HFFc6 (cell line): ENCODE results near the gene NAA50. TPM values are rescaled to one million over a fixed set of nuclear protein-coding genes. Genes with fewer than 3 reads are reported as not detected.

Experiments used
- DNase-seq: peaks from one replicate; pipeline ENCODE4 v3.0.0-alpha.2; 2018
- H3K27ac Mint-ChIP-seq: 2 replicates; pipeline ENCODE4 v1.8.0; 2020; ENCODE audit warnings: mild to moderate bottlenecking, mixed read lengths
- H3K27me3 Mint-ChIP-seq: 2 replicates; pipeline ENCODE4 v1.8.0; 2021; ENCODE audit warnings: mild to moderate bottlenecking, moderate library complexity, mixed read lengths; ENCODE audit not compliant: insufficient read depth
- H3K36me3 Mint-ChIP-seq: 2 replicates; pipeline ENCODE4 v1.8.0; 2021; ENCODE audit warnings: low read depth, mixed read lengths
- H3K4me1 Mint-ChIP-seq: 2 replicates; pipeline ENCODE4 v1.8.0; 2020; ENCODE audit warnings: low read depth, mixed read lengths
- H3K4me3 Mint-ChIP-seq: 2 replicates; pipeline ENCODE4 v1.8.0; 2020; ENCODE audit warnings: mild to moderate bottlenecking, moderate library complexity, mixed read lengths
- H3K9me3 Mint-ChIP-seq: 2 replicates; pipeline ENCODE4 v1.8.0; 2020; ENCODE audit warnings: mild to moderate bottlenecking, mixed read lengths
- CTCF ChIP-seq: fragments of 200-600 bp; sonication (generic); IDR thresholded peaks from 2 replicates; pipeline ENCODE4 v1.5.0; 2021; ENCODE audit warnings: antibody characterized with exemption, mild to moderate bottlenecking
- total RNA-seq, 6 experiments: library from RNA; stranded (reverse); fragmentation: NEBNext Ultra II Directional; extraction: Animal tissue kit (Norgen Biotek cat#: 25700); gene quantifications; 2 replicates in 1 of 6; 3 replicates in 5 of 6; pipeline ENCODE4 v1.2.3, GENCODE V29; 2021

NAA50 gene
- total RNA-seq, 6 experiments from 2014 or later = 146 to 178 (median 171) TPM

- no peak overlapping the region for H3K4me3 Mint-ChIP-seq
- peak; percentile 99 for DNase-seq
- H3K9me3 Mint-ChIP-seq = no peaks in the 10 kb centered on the region
- TF ChIP-seq CTCF = peak; percentile 55
- peaks cover 10% of the 10 kb centered on the region for H3K4me1 Mint-ChIP-seq
- H3K27ac Mint-ChIP-seq = no peak overlapping the region
- no peaks in the 10 kb centered on the region; the same call in 1 of the 2 replicates for H3K27me3 Mint-ChIP-seq
- H3K36me3 Mint-ChIP-seq = no peaks in the 10 kb centered on the region
These were observed 49.2 kb downstream of the NAA50 start for GRCh38 chr3:113696658-113697499.

GRCh38 chr3:113695786-113696645, 50.0 kb downstream of the NAA50 start, which contains the start of gene USF3:
TSS of gene USF3 (minus strand) at chr3:113696642. CDS start at chr3:113674878, 21,764 bp downstream.
- peaks cover 10% of the 10 kb centered on the region for H3K4me1 Mint-ChIP-seq
- H3K9me3 Mint-ChIP-seq = no peaks in the 10 kb centered on the region
- no peak for DNase-seq
- TF ChIP-seq CTCF = no peak
- no peaks in the 10 kb centered on the region; the same call in 1 of the 2 replicates for H3K27me3 Mint-ChIP-seq
- no peaks in the 10 kb centered on the region for H3K36me3 Mint-ChIP-seq
- peak within 1 kb of the TSS; percentile 92 for H3K4me3 Mint-ChIP-seq
- peak within 1 kb of the TSS; percentile 84 for H3K27ac Mint-ChIP-seq

DNA sequence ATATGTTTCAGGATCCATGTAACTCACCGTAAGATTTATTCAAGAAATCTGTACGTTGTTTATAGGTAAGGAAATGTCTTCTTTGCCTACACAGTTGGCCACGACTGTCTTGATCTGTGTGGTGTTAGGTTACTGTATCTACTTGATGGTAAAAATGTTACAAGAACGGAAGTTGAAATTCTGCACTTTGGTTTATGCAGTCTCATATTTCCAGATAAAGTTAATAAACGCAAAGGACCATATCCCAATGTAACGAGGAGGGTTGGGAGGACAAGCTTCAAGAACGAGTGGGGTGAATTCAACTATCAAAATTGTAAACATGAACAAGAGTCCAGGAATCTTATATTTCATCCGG, 50.6 kb downstream of the NAA50 start:
- Mint-ChIP-seq H3K36me3 (no peaks in the 10 kb centered on the region), H3K9me3 (no peaks in the 10 kb centered on the region), H3K27me3 (no peaks in the 10 kb centered on the region; the same call in 1 of the 2 replicates), H3K4me3 (peak overlapping the region; percentile 92), H3K27ac (peak overlapping the region; percentile 84), H3K4me1 (peaks cover 10% of the 10 kb centered on the region)
- peak; percentile 8 for DNase-seq
- TF ChIP-seq CTCF = no peak

GRCh38 chr3:113690482-113690881, 55.6 kb downstream of the NAA50 start:
- Mint-ChIP-seq H3K4me3 (no peak overlapping the region), H3K36me3 (peaks cover 5% of the 10 kb centered on the region; the same call in 1 of the 2 replicates)
- no peak for DNase-seq

More at GRCh38 chr3:113690482-113690881, 55.6 kb downstream of the NAA50 start:
- Mint-ChIP-seq H3K4me1 (peaks cover 22% of the 10 kb centered on the region), H3K27ac (no peak overlapping the region), H3K9me3 (no peaks in the 10 kb centered on the region), H3K27me3 (no peaks in the 10 kb centered on the region)
- no peak for TF ChIP-seq CTCF
